Fibroblast of lung (primary cell): ENCODE measurements around the gene COBL. TPM values are rescaled to one million over a fixed set of nuclear protein-coding genes. Genes with fewer than 3 reads are reported as not detected.

Source experiments
- DNase-seq, 2 donors: peaks; one replicate each; pipeline versions ENCODE4 v3.0.0 to v3.0.0-alpha.2; 2010; ENCODE audit warnings: low read depth in 2 of 2
- H2AFZ ChIP-seq: 2 replicates; pipeline ENCODE4 v1.5.1; 2012; ENCODE audit warnings: low read length, control low read depth, inconsistent platforms
- H3K27ac ChIP-seq: 2 replicates; pipeline ENCODE4 v1.5.1; 2011; ENCODE audit warnings: low read length, control low read depth; ENCODE audit not compliant: insufficient read depth
- H3K27me3 ChIP-seq: 2 replicates; pipeline ENCODE4 v1.5.1; 2011; ENCODE audit warnings: mild to moderate bottlenecking, low read length; ENCODE audit not compliant: control insufficient read depth, insufficient read depth
- H3K36me3 ChIP-seq: 2 replicates; pipeline ENCODE4 v1.5.1; 2011; ENCODE audit warnings: low read length; ENCODE audit not compliant: control insufficient read depth, insufficient read depth
- H3K4me1 ChIP-seq: 2 replicates; pipeline ENCODE4 v1.5.1; 2011; ENCODE audit warnings: low read length; ENCODE audit not compliant: control insufficient read depth, insufficient read depth; ENCODE audit errors: extremely low read depth
- H3K4me2 ChIP-seq: 2 replicates; pipeline ENCODE4 v1.5.1; 2011; ENCODE audit warnings: low read length, control low read depth; ENCODE audit not compliant: insufficient read depth; ENCODE audit errors: extremely low read depth
- H3K4me3 ChIP-seq, 4 experiments: fragments of 200-600 bp in 1 of 4; sonication (generic) in 1 of 4; replicated peaks in 1 of 4; 2 replicates each; pipeline ENCODE4 v1.5.1; 2011 to 2016; ENCODE audit warnings: low read length in 4 of 4, low read depth in 3 of 4, mild to moderate bottlenecking in 3 of 4, control low read depth in 2 of 4, inconsistent platforms in 1 of 4, mixed read lengths in 1 of 4; ENCODE audit not compliant: insufficient read depth in 1 of 4; ENCODE audit errors: control extremely low read depth in 1 of 4
- H3K79me2 ChIP-seq: 2 replicates; pipeline ENCODE4 v1.5.1; 2012; ENCODE audit warnings: mild to moderate bottlenecking, low read length, inconsistent platforms; ENCODE audit not compliant: control insufficient read depth, insufficient read depth
- H3K9ac ChIP-seq: 2 replicates; pipeline ENCODE4 v1.5.1; 2011; ENCODE audit warnings: mild to moderate bottlenecking, low read length, control low read depth; ENCODE audit not compliant: insufficient read depth
- H3K9me3 ChIP-seq: 2 replicates; pipeline ENCODE4 v1.5.1; 2012; ENCODE audit warnings: low read depth, low read length; ENCODE audit not compliant: control insufficient read depth, insufficient read depth
- H4K20me1 ChIP-seq: 2 replicates; pipeline ENCODE4 v1.5.1; 2011; ENCODE audit warnings: low read length; ENCODE audit not compliant: control insufficient read depth, insufficient read depth; ENCODE audit errors: extremely low read depth
- CTCF ChIP-seq, 2 donors: IDR thresholded peaks in 1 of 2; conservative IDR thresholded peaks in 1 of 2; 1 replicate in 1 of 2; 2 replicates in 1 of 2; pipeline ENCODE4 v1.5.1; 2011 to 2012; ENCODE audit warnings: low read length in 2 of 2, control low read depth in 1 of 2, inconsistent platforms in 1 of 2, low read depth in 1 of 2, mild to moderate bottlenecking in 1 of 2
- EZH2 ChIP-seq: IDR thresholded peaks from 2 replicates; pipeline ENCODE4 v1.5.1; 2012; ENCODE audit warnings: low read length, control low read depth, mild to moderate bottlenecking; ENCODE audit errors: missing control alignments
- polyA plus RNA-seq, 2 donors: library from polyadenylated mRNA; depleted of rRNA in 1 of 2; stranded (reverse) in 1 of 2; unstranded in 1 of 2; fragments of >200 nt; gene quantifications; 2 replicates each; pipeline ENCODE4 v1.2.1, GENCODE V29; 2011 to 2012; ENCODE audit warnings: missing spikeins in 1 of 2
- total RNA-seq: library from RNA; depleted of rRNA; stranded (reverse); fragments of >200 nt; gene quantifications from 2 replicates; pipeline ENCODE4 v1.2.1, GENCODE V29; 2014

Gene COBL
- total and polyA plus RNA-seq, 2 donors (not counting 1 experiment from before 2014, with no cell fraction given): 0.10 to 0.33 TPM

- H3K4me2 ChIP-seq: no peak overlapping the region
- DNase-seq: peak in 1 of 2 donors; percentile 70
- no peaks in the 10 kb centered on the region for H3K36me3 ChIP-seq
- TF ChIP-seq EZH2: no peak
- no peak for TF ChIP-seq CTCF (conservative IDR thresholded peaks at IDR 0.05 in 1 of 2, IDR thresholded peaks at IDR 0.05 in 1 of 2; ENCODE audit: low read depth in 1 of 2, low read length in 2 of 2)
- H3K9me3 ChIP-seq: no peaks in the 10 kb centered on the region
- no peaks in the 10 kb centered on the region for H3K79me2 ChIP-seq
- H2AFZ ChIP-seq: no peak overlapping the region
- no peak overlapping the region for H3K9ac ChIP-seq
- no peak overlapping the region for H3K4me3 ChIP-seq
- H3K27me3 ChIP-seq: no peaks in the 10 kb centered on the region
- H3K4me1 ChIP-seq: peaks cover 3% of the 10 kb centered on the region
- H4K20me1 ChIP-seq: no peaks in the 10 kb centered on the region
- H3K27ac ChIP-seq: no peak overlapping the region
Measured at GRCh38 chr7:51069411-51070083, 247.1 kb downstream of the COBL start.

GRCh38 chr7:51068401-51068800 lies 248.2 kb downstream of the COBL start:
- peaks cover 3% of the 10 kb centered on the region for H3K4me1 ChIP-seq
- no peak overlapping the region for H2AFZ ChIP-seq
- H3K9ac ChIP-seq: no peak overlapping the region
- no peaks in the 10 kb centered on the region for H3K9me3 ChIP-seq
- H4K20me1 ChIP-seq: no peaks in the 10 kb centered on the region
- H3K27me3 ChIP-seq: no peaks in the 10 kb centered on the region
- H3K4me3 ChIP-seq: no peak overlapping the region
- no peaks in the 10 kb centered on the region for H3K79me2 ChIP-seq
- H3K4me2 ChIP-seq: no peak overlapping the region
- no peak for DNase-seq
- no peak for TF ChIP-seq CTCF (conservative IDR thresholded peaks at IDR 0.05 in 1 of 2, IDR thresholded peaks at IDR 0.05 in 1 of 2; ENCODE audit: low read depth in 1 of 2, low read length in 2 of 2)
- TF ChIP-seq EZH2: no peak
- no peak overlapping the region for H3K27ac ChIP-seq
- no peaks in the 10 kb centered on the region for H3K36me3 ChIP-seq

- no peak overlapping the region for H3K27ac ChIP-seq
- H3K9ac ChIP-seq: no peak overlapping the region
- peak; percentile 65 to 80 for DNase-seq
- no peaks in the 10 kb centered on the region for H4K20me1 ChIP-seq
- H3K9me3 ChIP-seq: no peaks in the 10 kb centered on the region
- peak overlapping the region; percentile 70 for H3K4me2 ChIP-seq
- no peak overlapping the region for H3K4me3 ChIP-seq
- H3K4me1 ChIP-seq: peaks cover 3% of the 10 kb centered on the region
- no peaks in the 10 kb centered on the region for H3K36me3 ChIP-seq
- no peak overlapping the region for H2AFZ ChIP-seq
- H3K27me3 ChIP-seq: no peaks in the 10 kb centered on the region
- H3K79me2 ChIP-seq: no peaks in the 10 kb centered on the region
- TF ChIP-seq EZH2 (no peak), CTCF (conservative IDR thresholded peaks at IDR 0.05 in 1 of 2, IDR thresholded peaks at IDR 0.05 in 1 of 2; ENCODE audit: low read depth in 1 of 2, low read length in 2 of 2) (peak; percentile 81 to 90)
Measured at GRCh38 chr7:51067757-51068156, 248.9 kb downstream of the COBL start.
